Prostate gland (tissue), 2 donors: ENCODE measurements around the gene TMEM18. TPM values are rescaled to one million over a fixed set of nuclear protein-coding genes. Genes with fewer than 3 reads are reported as not detected.

ENCODE experiments used
- DNase-seq: peaks from one replicate; pipeline ENCODE4 v3.0.0-alpha.2; 2019; ENCODE audit warnings: low spot score
- H3K27ac ChIP-seq, 2 donors: fragments of 200-600 bp; sonication (generic); 2 replicates each; pipeline ENCODE4 v1.5.1; 2017 to 2019
- H3K27me3 ChIP-seq: fragments of 200-600 bp; sonication (generic); replicated peaks from 2 replicates; pipeline ENCODE4 v1.5.1; 2019; ENCODE audit not compliant: insufficient read depth
- H3K36me3 ChIP-seq, 2 donors: fragments of 200-600 bp; sonication (generic); 1 replicate in 1 of 2; 2 replicates in 1 of 2; pipeline versions ENCODE4 v1.5.1 to v1.8.1; 2017 to 2019
- H3K4me1 ChIP-seq: fragments of 200-600 bp; sonication (generic); replicated peaks from 2 replicates; pipeline ENCODE4 v1.5.1; 2019
- H3K4me3 ChIP-seq, 2 donors: fragments of 200-600 bp; sonication (generic); 2 replicates each; pipeline ENCODE4 v1.5.1; 2017 to 2019
- H3K9me3 ChIP-seq: fragments of 200-600 bp; sonication (generic); 2 replicates; pipeline ENCODE4 v1.5.1; 2017
- CTCF ChIP-seq, 4 experiments: fragments of 200-600 bp in 2 of 4; fragments of 450-650 bp in 2 of 4; sonication (generic) in 2 of 4; IDR thresholded peaks; 1 replicate in 3 of 4; 2 replicates in 1 of 4; pipeline ENCODE4 v1.5.1; 2016 to 2019; ENCODE audit warnings: antibody characterized with exemption in 4 of 4, mild to moderate bottlenecking in 2 of 4, moderate library complexity in 2 of 4
- POLR2A ChIP-seq: fragments of 450-650 bp; IDR thresholded peaks from one replicate; pipeline ENCODE4 v1.6.1; 2016; ENCODE audit warnings: antibody characterized with exemption, mild to moderate bottlenecking
- POLR2AphosphoS5 ChIP-seq: sonication (generic); formaldehyde crosslinking; IDR thresholded peaks from one replicate; pipeline ENCODE4 v1.6.1; 2017; ENCODE audit warnings: antibody characterized with exemption
- WGBS: methylation state at CpG from one replicate; pipeline ENCODE4 v1.1.5; 2018; 5-methylcytosine and 5-hydroxymethylcytosine counted together
- intact Hi-C: fragments of 100-400 bp; cut with DNase I; formaldehyde crosslinking; loops from one replicate; pipeline ENCODE4 v1.14.2; 2022
- total RNA-seq, 2 donors: library from RNA; depleted of rRNA; stranded (reverse); fragments of >200 nt; gene quantifications; one replicate each; pipeline ENCODE4 v1.1.0, GENCODE V29; 2016

The TMEM18 gene
- total RNA-seq, 2 donors from 2014 or later, result 17.7 to 19.3 TPM

- DNase-seq, result no peak
- no peaks in the 10 kb centered on the region for H3K4me1 ChIP-seq
- peaks cover 0 to 2% of the 10 kb centered on the region in 2 donors for H3K36me3 ChIP-seq
- no peak overlapping the region for H3K4me3 ChIP-seq
- no peaks in the 10 kb centered on the region for H3K27me3 ChIP-seq
- WGBS, result 82% methylated on average over 9 of the region's 9 CpGs
- H3K9me3 ChIP-seq, result no peaks in the 10 kb centered on the region
- intact Hi-C loops, result loop anchor here (5.0 to 10.0 kb wide), 3 partner anchors 68 to 1070 kb away; partner anchors contain the start of genes ACP1, PXDN and SH3YL1
- H3K27ac ChIP-seq, result no peak overlapping the region
- TF ChIP-seq CTCF (IDR thresholded peaks at IDR 0.05), result no peak
- TF ChIP-seq POLR2A, result no peak
- TF ChIP-seq POLR2AphosphoS5, result no peak
Measured at GRCh38 chr2:674321-674985, 2.8 kb downstream of the TMEM18 start.

- H3K27me3 ChIP-seq, result no peaks in the 10 kb centered on the region
- no peaks in the 10 kb centered on the region for H3K9me3 ChIP-seq
- H3K4me1 ChIP-seq, result peaks cover 3% of the 10 kb centered on the region
- H3K4me3 ChIP-seq, result no peak overlapping the region
- intact Hi-C loops, result loop anchor here (5.0 to 10.0 kb wide), 3 partner anchors 69 to 1071 kb away; partner anchors contain the start of genes ACP1, PXDN and SH3YL1
- no peak for DNase-seq
- H3K27ac ChIP-seq, result no peak overlapping the region
- no peak for TF ChIP-seq POLR2A
- no peak for TF ChIP-seq POLR2AphosphoS5
- WGBS, result 57% methylated on average over 7 of the region's 7 CpGs
- H3K36me3 ChIP-seq, result peaks cover 0 to 2% of the 10 kb centered on the region in 2 donors
Measured at GRCh38 chr2:673615-674320, 3.4 kb downstream of the TMEM18 start.

GRCh38 chr2:673016-673415 is 4.2 kb downstream of the TMEM18 start:
- H3K27me3 ChIP-seq, result no peaks in the 10 kb centered on the region
- peaks cover 4% of the 10 kb centered on the region for H3K4me1 ChIP-seq
- no peak overlapping the region for H3K4me3 ChIP-seq
- H3K9me3 ChIP-seq, result no peaks in the 10 kb centered on the region
- H3K36me3 ChIP-seq, result peaks cover 0 to 2% of the 10 kb centered on the region in 2 donors
- no peak overlapping the region for H3K27ac ChIP-seq
- no peak for TF ChIP-seq POLR2A
- no peak for TF ChIP-seq POLR2AphosphoS5
- no peak for TF ChIP-seq CTCF (IDR thresholded peaks at IDR 0.05)
- DNase-seq, result no peak
- intact Hi-C loops, result loop anchor here (5.0 to 10.0 kb wide), 3 partner anchors 69 to 1072 kb away; partner anchors contain the start of genes ACP1, PXDN and SH3YL1
- 94% methylated on average over 9 of the region's 9 CpGs for WGBS

DNA sequence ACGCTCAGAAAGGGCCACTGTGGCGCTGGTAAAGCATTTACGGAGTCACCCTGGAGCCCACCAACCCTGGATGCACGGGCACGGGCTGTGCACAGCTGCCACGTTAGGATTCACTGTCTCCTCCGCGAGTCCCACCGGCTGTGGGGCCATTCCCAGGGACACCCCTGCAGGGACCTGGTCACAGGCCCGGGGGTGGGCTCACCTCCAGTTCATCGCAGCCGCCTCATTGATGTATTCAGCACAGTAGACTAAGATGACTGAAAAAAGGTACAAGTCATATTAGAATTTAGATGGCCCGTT is 4.7 kb downstream of the TMEM18 start:
- no peak overlapping the region for H3K4me3 ChIP-seq
- TF ChIP-seq CTCF (IDR thresholded peaks at IDR 0.05) (no peak), POLR2A (no peak), POLR2AphosphoS5 (no peak)
- WGBS, result 90% methylated on average over 13 of the region's 13 CpGs
- intact Hi-C loops, result loop anchor here (5.0 to 10.0 kb wide), 3 partner anchors 70 to 1072 kb away; partner anchors contain the start of genes ACP1, PXDN and SH3YL1
- DNase-seq, result no peak
- H3K36me3 ChIP-seq, result peaks cover 0 to 2% of the 10 kb centered on the region in 2 donors
- no peaks in the 10 kb centered on the region for H3K27me3 ChIP-seq
- no peaks in the 10 kb centered on the region for H3K9me3 ChIP-seq
- peaks cover 4% of the 10 kb centered on the region for H3K4me1 ChIP-seq
- H3K27ac ChIP-seq, result no peak overlapping the region

DNA sequence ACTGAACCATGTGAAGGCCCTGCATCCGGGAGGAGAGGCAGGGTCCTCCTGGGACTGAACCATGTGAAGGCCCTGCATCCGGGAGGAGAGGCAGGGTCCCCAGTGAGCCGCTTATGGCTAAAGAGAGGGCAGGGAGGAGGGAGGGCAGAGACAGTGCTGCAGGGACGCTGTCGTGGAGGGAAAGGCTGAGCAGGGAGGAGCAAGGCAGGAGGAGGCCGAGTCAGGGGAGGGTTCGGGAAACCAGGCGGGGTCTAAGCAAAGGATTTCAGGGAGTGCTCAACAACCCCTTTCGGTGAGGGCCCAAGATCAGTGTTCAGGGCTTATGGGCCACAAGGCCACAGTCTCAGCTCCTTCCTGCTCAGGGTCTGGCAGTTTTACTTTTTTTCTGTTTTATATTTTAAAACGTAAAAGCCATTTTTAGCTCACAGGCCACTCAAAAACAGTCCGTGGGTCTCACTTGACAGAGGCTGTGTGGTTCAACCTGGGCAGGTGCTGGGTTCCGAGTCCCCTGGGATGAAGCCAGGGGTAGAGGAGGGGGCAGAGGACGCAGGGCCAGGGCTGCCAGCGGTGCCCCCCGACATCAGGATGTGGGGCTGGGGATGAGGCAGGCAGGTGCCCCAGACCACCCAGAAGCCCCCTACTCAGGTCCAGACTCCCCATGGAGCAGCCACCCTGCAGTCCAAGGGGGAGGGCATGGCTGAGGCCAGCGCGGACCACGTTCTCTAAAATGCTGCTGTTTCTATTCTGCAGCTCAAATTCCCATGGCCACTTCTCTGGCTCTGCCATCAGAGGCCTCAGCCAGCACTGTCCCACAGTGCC is 5.2 kb downstream of the TMEM18 start:
- no peak for DNase-seq
- H3K27ac ChIP-seq, result no peak overlapping the region

More for the DNA sequence above, 5.2 kb downstream of the TMEM18 start:
- 92% methylated on average over 18 of the region's 18 CpGs for WGBS
- TF ChIP-seq POLR2AphosphoS5 (no peak), POLR2A (no peak), CTCF (IDR thresholded peaks at IDR 0.05) (no peak)
- no peaks in the 10 kb centered on the region for H3K9me3 ChIP-seq
- peaks cover 0 to 2% of the 10 kb centered on the region in 2 donors for H3K36me3 ChIP-seq
- intact Hi-C loops, result loop anchor here (5.0 to 10.0 kb wide), 3 partner anchors 70 to 1073 kb away; partner anchors contain the start of genes ACP1, PXDN and SH3YL1
- H3K4me3 ChIP-seq, result no peak overlapping the region
- peaks cover 4% of the 10 kb centered on the region for H3K4me1 ChIP-seq
- no peaks in the 10 kb centered on the region for H3K27me3 ChIP-seq
